ENCODE results near the gene JAZF1. TPM values are rescaled to one million over a fixed set of nuclear protein-coding genes. Genes with fewer than 3 reads are reported as not detected.

Gene JAZF1
- total RNA-seq, 1 donor from 2014 or later: 6.4 TPM

DNA sequence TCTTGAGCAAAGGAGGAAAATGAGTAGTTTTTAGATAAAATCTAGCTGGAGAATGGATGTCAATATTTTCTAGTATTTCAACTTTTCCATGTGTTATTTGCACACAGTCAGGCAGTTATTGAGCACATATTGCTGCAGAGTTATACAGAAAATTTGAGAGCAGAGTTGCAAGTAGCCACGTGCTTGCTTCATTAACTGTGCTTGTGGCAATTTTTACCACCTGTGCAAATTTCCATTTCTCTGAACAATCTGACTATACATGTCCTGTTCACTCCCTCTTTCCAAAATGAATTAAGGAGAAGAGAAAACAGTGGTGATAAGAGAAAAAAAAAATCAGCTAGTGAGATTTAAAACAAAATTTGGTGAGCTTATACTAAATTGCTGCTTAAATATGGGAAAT is 262.1 kb downstream of the JAZF1 start:
- Mint-ChIP-seq H3K27ac (no peak overlapping the region), H3K4me3 (ENCODE audit: low read depth) (no peak overlapping the region), H3K9me3 (ENCODE audit: low read depth) (peaks cover 3% of the 10 kb centered on the region), H3K27me3 (no peaks in the 10 kb centered on the region), H3K4me1 (ENCODE audit: low read depth) (peaks cover 11% of the 10 kb centered on the region), H3K36me3 (ENCODE audit: insufficient read depth) (no peaks in the 10 kb centered on the region)
- TF ChIP-seq, protein P1, sequence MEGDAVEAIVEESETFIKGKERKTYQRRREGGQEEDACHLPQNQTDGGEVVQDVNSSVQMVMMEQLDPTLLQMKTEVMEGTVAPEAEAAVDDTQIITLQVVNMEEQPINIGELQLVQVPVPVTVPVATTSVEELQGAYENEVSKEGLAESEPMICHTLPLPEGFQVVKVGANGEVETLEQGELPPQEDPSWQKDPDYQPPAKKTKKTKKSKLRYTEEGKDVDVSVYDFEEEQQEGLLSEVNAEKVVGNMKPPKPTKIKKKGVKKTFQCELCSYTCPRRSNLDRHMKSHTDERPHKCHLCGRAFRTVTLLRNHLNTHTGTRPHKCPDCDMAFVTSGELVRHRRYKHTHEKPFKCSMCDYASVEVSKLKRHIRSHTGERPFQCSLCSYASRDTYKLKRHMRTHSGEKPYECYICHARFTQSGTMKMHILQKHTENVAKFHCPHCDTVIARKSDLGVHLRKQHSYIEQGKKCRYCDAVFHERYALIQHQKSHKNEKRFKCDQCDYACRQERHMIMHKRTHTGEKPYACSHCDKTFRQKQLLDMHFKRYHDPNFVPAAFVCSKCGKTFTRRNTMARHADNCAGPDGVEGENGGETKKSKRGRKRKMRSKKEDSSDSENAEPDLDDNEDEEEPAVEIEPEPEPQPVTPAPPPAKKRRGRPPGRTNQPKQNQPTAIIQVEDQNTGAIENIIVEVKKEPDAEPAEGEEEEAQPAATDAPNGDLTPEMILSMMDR (IDR thresholded peaks at IDR 0.05; ENCODE audit: unreplicated experiment): no peak
- DNase-seq (ENCODE audit: low spot score, unreplicated experiment): no peak

DNA sequence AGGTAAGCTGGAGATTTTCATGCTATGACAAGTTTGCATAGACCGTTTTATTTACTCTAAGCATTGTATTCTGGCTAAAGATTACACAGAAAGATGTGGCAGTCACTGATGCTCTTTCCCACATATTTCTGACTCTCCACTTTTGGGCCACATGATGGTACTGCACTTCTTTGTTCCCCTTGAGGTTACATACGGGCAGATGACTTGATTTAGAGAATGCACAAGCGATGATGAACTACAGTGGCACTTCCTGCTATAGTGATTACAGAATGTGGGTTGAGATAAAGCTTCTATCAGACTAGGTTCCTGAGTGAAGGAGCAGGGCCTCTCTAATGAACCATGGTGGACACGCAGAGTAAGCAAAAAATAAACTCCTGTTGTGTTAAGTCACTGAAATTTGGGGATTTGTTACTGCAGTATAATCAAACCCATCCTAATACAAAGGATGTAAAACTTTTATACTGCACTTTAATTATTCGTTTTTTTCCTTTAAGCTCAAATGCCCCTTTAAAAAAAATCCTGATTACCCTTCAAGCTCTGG is 262.8 kb downstream of the JAZF1 start:
- Mint-ChIP-seq H3K9me3 (ENCODE audit: low read depth) (peaks cover 3% of the 10 kb centered on the region), H3K27ac (no peak overlapping the region), H3K4me1 (ENCODE audit: low read depth) (peaks cover 11% of the 10 kb centered on the region), H3K36me3 (ENCODE audit: insufficient read depth) (no peaks in the 10 kb centered on the region), H3K27me3 (no peaks in the 10 kb centered on the region), H3K4me3 (ENCODE audit: low read depth) (no peak overlapping the region)
- TF ChIP-seq, protein P1 (IDR thresholded peaks at IDR 0.05; ENCODE audit: unreplicated experiment): no peak
- DNase-seq (ENCODE audit: low spot score, unreplicated experiment): no peak

DNA sequence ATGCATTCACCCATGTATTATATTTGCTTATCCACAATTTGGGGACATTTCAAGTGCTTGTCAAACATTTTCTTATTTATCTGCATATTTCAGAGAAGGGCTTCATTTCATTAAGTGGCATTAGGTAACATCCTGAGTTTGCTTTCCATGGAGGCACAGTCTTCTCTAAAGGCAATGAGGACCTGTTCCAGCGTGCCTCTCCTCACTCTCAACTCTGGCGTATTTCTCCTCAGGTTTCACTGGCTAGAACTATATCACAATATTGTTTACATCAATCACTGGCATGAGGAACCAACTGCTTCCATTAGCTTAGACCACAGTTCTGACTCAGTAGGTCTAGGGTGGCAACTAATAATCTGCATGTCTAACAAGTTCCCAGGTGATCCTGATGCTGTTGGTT is 263.5 kb downstream of the JAZF1 start:
- Mint-ChIP-seq H3K27ac (no peak overlapping the region), H3K36me3 (ENCODE audit: insufficient read depth) (no peaks in the 10 kb centered on the region), H3K4me1 (ENCODE audit: low read depth) (peaks cover 11% of the 10 kb centered on the region), H3K9me3 (ENCODE audit: low read depth) (peaks cover 3% of the 10 kb centered on the region), H3K27me3 (no peaks in the 10 kb centered on the region), H3K4me3 (ENCODE audit: low read depth) (no peak overlapping the region)
- TF ChIP-seq, protein P1 (IDR thresholded peaks at IDR 0.05; ENCODE audit: unreplicated experiment): no peak
- no peak for DNase-seq (ENCODE audit: low spot score, unreplicated experiment)

DNA sequence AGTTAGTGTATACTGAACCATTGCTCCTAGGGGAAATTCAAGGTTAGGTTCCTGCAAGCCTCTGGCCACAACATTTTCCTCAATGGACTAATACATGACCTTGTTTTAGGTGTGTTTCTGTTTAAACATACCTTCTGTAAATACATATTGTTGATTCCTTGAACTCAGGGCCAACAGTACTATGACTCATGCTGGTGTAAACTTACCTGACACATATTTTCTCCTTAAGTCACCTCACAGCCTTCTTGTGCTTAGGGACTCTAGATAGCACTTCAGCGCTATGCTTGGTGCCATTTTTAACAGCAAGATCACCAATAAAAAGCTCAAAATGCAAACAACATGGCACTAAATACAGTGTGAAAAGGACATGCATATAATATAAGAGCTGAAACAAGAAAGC is 264.2 kb downstream of the JAZF1 start:
- TF ChIP-seq, protein P1 (IDR thresholded peaks at IDR 0.05; ENCODE audit: unreplicated experiment): no peak
- no peak overlapping the region for H3K27ac Mint-ChIP-seq
- DNase-seq (ENCODE audit: low spot score, unreplicated experiment): no peak
- no peaks in the 10 kb centered on the region for H3K36me3 Mint-ChIP-seq (ENCODE audit: insufficient read depth)
- peaks cover 3% of the 10 kb centered on the region for H3K9me3 Mint-ChIP-seq (ENCODE audit: low read depth)
- H3K4me1 Mint-ChIP-seq (ENCODE audit: low read depth): peaks cover 11% of the 10 kb centered on the region
- H3K4me3 Mint-ChIP-seq (ENCODE audit: low read depth): no peak overlapping the region
- H3K27me3 Mint-ChIP-seq: no peaks in the 10 kb centered on the region

DNA sequence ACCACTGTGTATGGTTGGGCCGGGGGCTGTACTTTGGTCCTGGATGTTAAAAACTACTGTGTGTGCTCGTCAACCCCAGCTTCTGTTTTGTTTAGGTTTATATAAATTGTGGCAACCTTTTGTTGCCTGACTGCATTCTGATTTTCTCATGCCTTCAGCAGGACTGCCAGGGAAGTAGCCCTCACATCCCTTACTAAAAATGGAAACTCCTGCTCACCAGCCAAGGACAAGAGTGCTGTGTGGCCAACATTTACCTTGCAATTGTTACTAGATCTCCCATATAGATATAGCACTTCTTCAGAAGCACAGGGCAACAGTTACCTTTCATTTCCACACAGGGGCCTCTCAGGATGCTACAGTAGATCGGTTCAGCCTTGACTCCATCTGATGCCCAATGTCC is 266.2 kb downstream of the JAZF1 start:
- Mint-ChIP-seq H3K4me3 (ENCODE audit: low read depth) (no peak overlapping the region), H3K9me3 (ENCODE audit: low read depth) (peaks cover 3% of the 10 kb centered on the region), H3K36me3 (ENCODE audit: insufficient read depth) (no peaks in the 10 kb centered on the region), H3K27ac (no peak overlapping the region), H3K27me3 (no peaks in the 10 kb centered on the region), H3K4me1 (ENCODE audit: low read depth) (peaks cover 6% of the 10 kb centered on the region)
- TF ChIP-seq, protein P1 (IDR thresholded peaks at IDR 0.05; ENCODE audit: unreplicated experiment): no peak
- no peak for DNase-seq (ENCODE audit: low spot score, unreplicated experiment)

Data from progenitor cell of endocrine pancreas (in vitro differentiated cells).